HG03135 (cell line): Measurements from ENCODE around the gene SLC28A3.

ENCODE experiments used
- ATAC-seq: cut with Tn5 transposase; IDR thresholded peaks from one replicate; pipeline ENCODE4 v1.9.1; 2021; ENCODE audit warnings: mild to moderate bottlenecking, moderate library complexity; ENCODE audit not compliant: unreplicated experiment

Gene SLC28A3

GRCh38 chr9:84343111-84343521 lies 2.6 kb upstream of the SLC28A3 start:
- ATAC-seq: no peak

- no peak for ATAC-seq
Measured at GRCh38 chr9:84339962-84340361, 596 bp downstream of the SLC28A3 start.

GRCh38 chr9:84339503-84339902 lies 1.1 kb downstream of the SLC28A3 start:
- no peak for ATAC-seq

GRCh38 chr9:84338792-84339191 lies 1.8 kb downstream of the SLC28A3 start:
- no peak for ATAC-seq

GRCh38 chr9:84337252-84337651 lies 3.3 kb downstream of the SLC28A3 start:
- no peak for ATAC-seq

- no peak for ATAC-seq
Measured at GRCh38 chr9:84331119-84331809, 9.3 kb downstream of the SLC28A3 start.

- no peak for ATAC-seq
Measured at GRCh38 chr9:84330246-84330645, 10.3 kb downstream of the SLC28A3 start.

- no peak for ATAC-seq
Measured at GRCh38 chr9:84327184-84327583, 13.4 kb downstream of the SLC28A3 start.

- no peak for ATAC-seq
Measured at GRCh38 chr9:84325347-84325973, 15.1 kb downstream of the SLC28A3 start.

- ATAC-seq: no peak
Measured at GRCh38 chr9:84324811-84325210, 15.7 kb downstream of the SLC28A3 start.

GRCh38 chr9:84323858-84324257 lies 16.7 kb downstream of the SLC28A3 start:
- ATAC-seq: no peak

- ATAC-seq: no peak
Measured at GRCh38 chr9:84322828-84323227, 17.7 kb downstream of the SLC28A3 start.

GRCh38 chr9:84320231-84320630 lies 20.3 kb downstream of the SLC28A3 start:
- no peak for ATAC-seq

GRCh38 chr9:84319632-84320031 lies 20.9 kb downstream of the SLC28A3 start:
- no peak for ATAC-seq

GRCh38 chr9:84318981-84319380 lies 21.6 kb downstream of the SLC28A3 start:
- ATAC-seq: no peak

- no peak for ATAC-seq
Measured at GRCh38 chr9:84317563-84317962, 23.0 kb downstream of the SLC28A3 start.

- no peak for ATAC-seq
Measured at GRCh38 chr9:84315278-84315877, 25.2 kb downstream of the SLC28A3 start.

- ATAC-seq: no peak
Measured at GRCh38 chr9:84314306-84314705, 26.3 kb downstream of the SLC28A3 start.

GRCh38 chr9:84310883-84311282 lies 29.7 kb downstream of the SLC28A3 start:
- no peak for ATAC-seq

GRCh38 chr9:84305497-84306131 lies 34.9 kb downstream of the SLC28A3 start:
- ATAC-seq: no peak

- no peak for ATAC-seq
Measured at GRCh38 chr9:84304166-84304565, 36.4 kb downstream of the SLC28A3 start.

- no peak for ATAC-seq
Measured at GRCh38 chr9:84303061-84303460, 37.5 kb downstream of the SLC28A3 start.
